Keratinocyte (primary cell): ENCODE results near the gene CNNM2. TPM values are rescaled to one million over a fixed set of nuclear protein-coding genes. Genes with fewer than 3 reads are reported as not detected.
A peak's percentile ranks its signal among the peaks of the same experiment; 100 is the strongest.

Source experiments
- DNase-seq: peaks from one replicate; pipeline ENCODE4 v3.0.0-alpha.2; 2011; ENCODE audit warnings: low read depth, missing footprints, low spot score
- FAIRE-seq: peaks from 2 replicates; lab custom pipeline; 2011; peaks lifted over from hg19 to GRCh38; lab: Jason Lieb, UNC
- H2AFZ ChIP-seq: 2 replicates; pipeline ENCODE4 v1.6.0; 2012; ENCODE audit warnings: low read length, control low read depth, inconsistent platforms; ENCODE audit not compliant: control insufficient read depth
- H3K27ac ChIP-seq: 2 replicates; pipeline ENCODE4 v1.5.1; 2011; ENCODE audit warnings: low read length; ENCODE audit not compliant: control insufficient read depth, insufficient read depth
- H3K27me3 ChIP-seq: 3 replicates; pipeline ENCODE4 v1.6.0; 2011; ENCODE audit warnings: low read length; ENCODE audit not compliant: control insufficient read depth, insufficient read depth; ENCODE audit errors: extremely low read depth
- H3K36me3 ChIP-seq, 2 experiments: 2 replicates in 1 of 2; 3 replicates in 1 of 2; pipeline ENCODE4 v1.5.1; 2011; ENCODE audit warnings: low read length in 2 of 2, mild to moderate bottlenecking in 1 of 2; ENCODE audit not compliant: control insufficient read depth in 2 of 2, insufficient read depth in 2 of 2; ENCODE audit errors: extremely low read depth in 1 of 2
- H3K4me1 ChIP-seq: 3 replicates; pipeline ENCODE4 v1.5.1; 2011; ENCODE audit warnings: low read length; ENCODE audit not compliant: control insufficient read depth, insufficient read depth; ENCODE audit errors: extremely low read depth
- H3K4me2 ChIP-seq: 3 replicates; pipeline ENCODE4 v1.6.0; 2011; ENCODE audit warnings: low read depth, low read length; ENCODE audit not compliant: control insufficient read depth, insufficient read depth; ENCODE audit errors: extremely low read depth
- H3K4me3 ChIP-seq, 3 experiments: fragments of 200-600 bp in 1 of 3; sonication (generic) in 1 of 3; 2 replicates in 2 of 3; 3 replicates in 1 of 3; pipeline ENCODE4 v1.5.1; 2011 to 2016; ENCODE audit warnings: low read length in 3 of 3, mild to moderate bottlenecking in 3 of 3, control low read depth in 2 of 3, inconsistent platforms in 1 of 3, low read depth in 1 of 3, mixed read lengths in 1 of 3, mixed run types in 1 of 3, moderate library complexity in 1 of 3; ENCODE audit not compliant: control insufficient read depth in 2 of 3, insufficient read depth in 2 of 3; ENCODE audit errors: extremely low read depth in 1 of 3
- H3K79me2 ChIP-seq: 2 replicates; pipeline ENCODE4 v1.6.0; 2012; ENCODE audit warnings: low read length; ENCODE audit not compliant: control insufficient read depth, insufficient read depth
- H3K9ac ChIP-seq: 3 replicates; pipeline ENCODE4 v1.6.0; 2011; ENCODE audit warnings: low read length; ENCODE audit not compliant: control insufficient read depth, insufficient read depth; ENCODE audit errors: extremely low read depth
- H3K9me1 ChIP-seq: 3 replicates; pipeline ENCODE4 v1.6.0; 2011; ENCODE audit warnings: low read length; ENCODE audit not compliant: control insufficient read depth, insufficient read depth; ENCODE audit errors: extremely low read depth
- H3K9me3 ChIP-seq: 2 replicates; pipeline ENCODE4 v1.5.1; 2012; ENCODE audit warnings: low read depth, low read length; ENCODE audit not compliant: control insufficient read depth
- H4K20me1 ChIP-seq: 3 replicates; pipeline ENCODE4 v1.6.0; 2011; ENCODE audit warnings: low read length; ENCODE audit not compliant: control insufficient read depth, insufficient read depth; ENCODE audit errors: extremely low read depth
- CTCF ChIP-seq, 3 experiments: IDR thresholded peaks in 1 of 3; conservative IDR thresholded peaks in 1 of 3; optimal IDR thresholded peaks in 1 of 3; 2 replicates in 2 of 3; 3 replicates in 1 of 3; pipeline versions ENCODE3 to v1.5.1; 2011; ENCODE audit warnings: low read length in 3 of 3, mild to moderate bottlenecking in 3 of 3, moderate library complexity in 2 of 3, control low read depth in 1 of 3, inconsistent platforms in 1 of 3; ENCODE audit not compliant: insufficient read depth in 2 of 3; ENCODE audit errors: extremely low read depth in 1 of 3
- EZH2 ChIP-seq: IDR thresholded peaks from one replicate; pipeline ENCODE4 v1.6.1; 2012; ENCODE audit warnings: inconsistent platforms, mild to moderate bottlenecking, low read length, moderate library complexity
- dilution Hi-C: fragments of 300-500 bp; cut with MboI; formaldehyde crosslinking; loops from one replicate; pipeline ENCODE4 v1.7.0; 2020; ENCODE audit warnings: low sequenced_read_pairs; ENCODE audit not compliant: extremely low pct_ligation_motif_present
- polyA plus RNA-seq, 5 experiments: library from polyadenylated mRNA; depleted of rRNA in 3 of 5; stranded (reverse) in 3 of 5; stranded (forward) in 1 of 5; unstranded in 1 of 5; fragments of >200 nt; gene quantifications; 1 replicate in 1 of 5; 2 replicates in 3 of 5; 3 replicates in 1 of 5; pipeline versions ENCODE4 v1.2.1 to v1.2.3, GENCODE V29; 2011 to 2012; ENCODE audit warnings: missing spikeins in 2 of 5, low read depth in 1 of 5, low replicate concordance in 1 of 5

CNNM2 gene
- polyA plus RNA-seq, 1 donor (not counting 4 experiments of a cell fraction or from before 2014, with no cell fraction given): 1.5 TPM

DNA sequence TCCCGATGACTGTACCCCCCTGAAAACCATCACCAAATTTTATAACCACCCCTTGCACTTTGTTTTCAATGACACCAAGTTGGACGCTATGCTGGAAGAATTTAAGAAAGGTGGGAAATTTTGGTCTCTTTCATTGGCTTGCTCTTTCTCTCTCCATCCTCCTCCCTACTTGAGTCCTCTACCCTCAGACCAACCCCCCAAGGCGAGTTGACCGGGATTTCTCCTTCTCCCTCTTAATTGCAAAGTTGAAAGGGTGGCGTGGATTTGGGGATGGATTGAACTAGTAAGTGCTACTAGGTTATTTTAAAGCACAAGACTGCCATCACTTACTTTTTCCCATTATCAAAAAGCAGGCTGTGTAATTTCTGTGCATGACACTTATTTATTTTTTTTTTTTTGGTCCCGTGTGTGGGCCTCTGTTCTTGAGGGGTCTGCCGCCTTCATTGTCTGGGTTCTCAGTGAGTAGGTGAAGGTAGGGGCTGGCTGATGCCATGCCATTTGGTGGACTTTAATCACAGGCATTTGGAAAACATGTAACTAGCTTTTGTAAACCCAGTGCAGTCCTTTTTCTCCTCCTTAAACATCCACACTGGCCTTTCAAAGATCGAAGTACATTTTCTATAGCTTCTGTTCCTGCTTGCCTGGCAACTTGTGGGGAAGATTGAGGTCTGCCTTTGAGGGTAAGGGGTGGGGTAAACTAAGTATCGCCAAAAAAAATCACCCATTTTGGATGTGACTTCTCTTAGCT is 2.1 kb downstream of the CNNM2 start:
- Histone ChIP-seq H3K4me3 (no peak overlapping the region), H3K9me3 (no peaks in the 10 kb centered on the region), H3K9ac (no peak overlapping the region), H3K27ac (no peak overlapping the region), H3K36me3 (no peaks in the 10 kb centered on the region), H3K4me2 (peak overlapping the region; percentile 91), H3K4me1 (peaks cover 12% of the 10 kb centered on the region), H3K9me1 (no peaks in the 10 kb centered on the region), H3K79me2 (peaks cover 2% of the 10 kb centered on the region), H3K27me3 (no peaks in the 10 kb centered on the region), H2AFZ (no peak overlapping the region), H4K20me1 (no peaks in the 10 kb centered on the region)
- no peak for TF ChIP-seq CTCF (optimal IDR thresholded peaks at IDR 0.05 in 1 of 3, IDR thresholded peaks at IDR 0.05 in 1 of 3, conservative IDR thresholded peaks at IDR 0.05 in 1 of 3; ENCODE audit: extremely low read depth in 1 of 3, insufficient read depth in 2 of 3, low read length in 3 of 3)
- no peak for TF ChIP-seq EZH2
- FAIRE-seq (no peak), DNase-seq (no peak)
- dilution Hi-C loops: no loop called here

DNA sequence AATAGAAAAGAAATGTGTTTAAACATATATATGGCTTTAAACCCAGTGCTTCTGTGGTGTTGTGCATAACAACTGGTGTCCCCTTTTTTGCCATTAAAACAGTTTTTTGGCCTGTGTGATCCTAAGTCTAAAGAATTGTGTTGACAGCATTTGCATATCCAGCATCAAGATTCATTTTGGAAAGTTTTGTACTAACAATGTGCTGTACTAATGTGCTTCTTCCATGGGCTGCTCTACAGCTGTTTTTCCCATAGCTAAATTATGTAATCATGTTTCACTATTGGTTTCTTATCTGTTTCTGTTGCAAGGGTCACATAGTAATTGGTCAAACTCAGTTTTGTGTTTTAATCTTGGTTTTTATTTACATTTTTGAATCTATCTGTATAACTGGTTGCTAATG is 5.5 kb downstream of the CNNM2 start:
- H3K4me1 ChIP-seq: peaks cover 7% of the 10 kb centered on the region
- no peaks in the 10 kb centered on the region for H3K27me3 ChIP-seq
- H3K9me3 ChIP-seq: no peaks in the 10 kb centered on the region
- H3K9ac ChIP-seq: no peak overlapping the region
- TF ChIP-seq CTCF (optimal IDR thresholded peaks at IDR 0.05 in 1 of 3, IDR thresholded peaks at IDR 0.05 in 1 of 3, conservative IDR thresholded peaks at IDR 0.05 in 1 of 3; ENCODE audit: extremely low read depth in 1 of 3, insufficient read depth in 2 of 3, low read length in 3 of 3): no peak
- H2AFZ ChIP-seq: no peak overlapping the region
- H3K36me3 ChIP-seq: no peaks in the 10 kb centered on the region
- H3K4me2 ChIP-seq: no peak overlapping the region
- DNase-seq (no peak), FAIRE-seq (no peak)
- no peaks in the 10 kb centered on the region for H3K9me1 ChIP-seq
- no peaks in the 10 kb centered on the region for H4K20me1 ChIP-seq
- no peak overlapping the region for H3K4me3 ChIP-seq
- dilution Hi-C loops: no loop called here
- no peak overlapping the region for H3K27ac ChIP-seq
- H3K79me2 ChIP-seq: peaks cover 2% of the 10 kb centered on the region
